Ishikawa (cell line): ENCODE measurements around the gene CDKN1A.

Experiments used
- CEBPB ChIP-seq: IDR thresholded peaks from 2 replicates; pipeline ENCODE4 v1.6.1; 2012
- YY1 ChIP-seq: IDR thresholded peaks from 2 replicates; pipeline ENCODE4 v1.6.1; 2012; ENCODE audit warnings: low read depth

GRCh38 chr6:36686668-36687513, 8.4 kb downstream of the CDKN1A start:
- TF ChIP-seq YY1 (no peak), CEBPB (no peak)
